Measurements from ENCODE around the gene RCCD1.
"Not testable (repeated sequence)": the region's sequence is repeated elsewhere in the genome, so short reads cannot be mapped to it uniquely, and the experiment has no call there.

GRCh38 chr15:90909449-90909848, 45.2 kb upstream of the RCCD1 start:
- TF ChIP-seq, protein P1, sequence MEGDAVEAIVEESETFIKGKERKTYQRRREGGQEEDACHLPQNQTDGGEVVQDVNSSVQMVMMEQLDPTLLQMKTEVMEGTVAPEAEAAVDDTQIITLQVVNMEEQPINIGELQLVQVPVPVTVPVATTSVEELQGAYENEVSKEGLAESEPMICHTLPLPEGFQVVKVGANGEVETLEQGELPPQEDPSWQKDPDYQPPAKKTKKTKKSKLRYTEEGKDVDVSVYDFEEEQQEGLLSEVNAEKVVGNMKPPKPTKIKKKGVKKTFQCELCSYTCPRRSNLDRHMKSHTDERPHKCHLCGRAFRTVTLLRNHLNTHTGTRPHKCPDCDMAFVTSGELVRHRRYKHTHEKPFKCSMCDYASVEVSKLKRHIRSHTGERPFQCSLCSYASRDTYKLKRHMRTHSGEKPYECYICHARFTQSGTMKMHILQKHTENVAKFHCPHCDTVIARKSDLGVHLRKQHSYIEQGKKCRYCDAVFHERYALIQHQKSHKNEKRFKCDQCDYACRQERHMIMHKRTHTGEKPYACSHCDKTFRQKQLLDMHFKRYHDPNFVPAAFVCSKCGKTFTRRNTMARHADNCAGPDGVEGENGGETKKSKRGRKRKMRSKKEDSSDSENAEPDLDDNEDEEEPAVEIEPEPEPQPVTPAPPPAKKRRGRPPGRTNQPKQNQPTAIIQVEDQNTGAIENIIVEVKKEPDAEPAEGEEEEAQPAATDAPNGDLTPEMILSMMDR (IDR thresholded peaks at IDR 0.05): not testable (repeated sequence)
- TF ChIP-seq EZH2 (IDR thresholded peaks at IDR 0.05; ENCODE audit: borderline replicate concordance, insufficient read depth, low read depth, low read length, poor library complexity, severe bottlenecking): not testable (repeated sequence)
